Measurements from ENCODE around the gene DPYSL3.

DPYSL3 gene

GRCh38 chr5:147403651-147404640 is 105.9 kb downstream of the DPYSL3 start:
- peak; percentile 98 for DNase-seq (ENCODE audit: low read depth)

DNA sequence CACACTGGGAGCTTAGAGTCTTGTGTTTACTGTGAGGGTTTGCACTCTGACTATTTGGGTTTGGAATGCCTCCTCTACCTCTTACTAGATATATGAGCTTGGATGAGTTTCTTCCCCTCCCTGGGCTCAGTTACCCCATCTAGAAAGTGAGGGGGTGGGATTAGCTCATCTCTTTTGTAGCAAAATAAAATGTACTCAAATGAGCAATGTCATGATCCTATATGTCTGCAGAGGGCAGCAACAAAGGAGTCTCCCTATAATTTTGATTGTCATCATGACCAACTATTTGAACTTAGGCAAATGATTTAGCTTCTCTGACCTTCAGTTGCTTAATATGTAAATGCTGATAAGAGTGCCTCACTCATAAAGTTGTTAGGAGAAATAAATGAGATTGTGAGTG is 109.0 kb downstream of the DPYSL3 start:
- no peak for DNase-seq (ENCODE audit: low read depth)

GRCh38 chr5:147400126-147400809 is 109.6 kb downstream of the DPYSL3 start:
- DNase-seq (ENCODE audit: low read depth): no peak

- DNase-seq (ENCODE audit: low read depth): no peak
These were observed 111.0 kb downstream of the DPYSL3 start for GRCh38 chr5:147398860-147399259.

DNA sequence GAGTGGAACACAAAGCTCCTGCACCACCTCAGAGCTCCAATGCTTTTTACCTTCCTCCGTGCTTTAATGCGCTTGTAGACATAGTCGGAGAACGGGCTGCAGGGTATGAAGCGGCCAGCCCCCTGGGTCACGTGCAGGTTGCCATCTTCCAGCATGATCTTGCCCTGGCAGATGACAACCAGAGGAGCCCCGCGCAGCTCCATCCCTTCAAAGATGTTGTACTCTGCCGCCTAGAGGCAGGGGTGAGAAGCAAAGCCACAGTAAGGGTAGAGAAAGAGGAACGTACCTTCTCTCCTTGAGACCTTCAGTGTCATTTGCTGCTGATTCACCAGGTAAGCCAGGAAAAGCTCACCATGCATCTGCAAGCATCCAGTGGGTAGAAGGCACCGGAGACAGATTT is 112.3 kb downstream of the DPYSL3 start:
- DNase-seq (ENCODE audit: low read depth): no peak

DNA sequence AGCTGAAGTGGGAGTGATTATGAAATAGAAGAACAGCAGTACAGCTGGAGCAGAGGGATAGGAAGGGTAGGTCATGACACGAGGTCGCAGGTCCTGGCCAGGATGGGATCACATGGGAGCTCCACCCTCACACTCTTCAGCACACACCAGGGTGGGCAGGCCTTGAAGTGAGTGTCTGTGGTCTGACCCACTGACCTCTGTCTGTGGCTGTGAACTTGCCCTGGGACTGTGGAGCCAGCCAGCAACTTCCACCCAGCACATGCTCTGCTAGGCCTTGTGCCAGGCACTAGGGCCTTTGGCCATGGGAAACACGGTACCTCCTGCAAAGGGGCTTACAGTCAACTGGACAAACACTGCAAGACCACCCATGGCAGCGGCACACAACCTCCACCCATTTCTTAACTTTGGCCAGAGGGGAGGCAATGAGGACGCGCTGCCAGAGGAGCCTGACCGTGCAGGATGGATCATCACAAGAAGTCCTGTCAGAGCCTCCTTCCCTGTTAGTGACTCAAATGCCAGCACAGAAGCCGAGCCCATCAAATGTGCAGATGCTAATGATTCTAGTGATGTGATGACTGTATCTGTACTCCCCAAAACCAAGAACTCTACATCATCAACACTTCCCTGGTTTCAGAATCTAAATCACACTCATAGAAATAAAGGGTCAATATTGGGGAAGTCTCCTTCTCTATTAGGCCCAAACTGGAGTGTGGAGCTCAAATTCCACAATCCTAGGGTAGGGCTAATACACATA is 113.6 kb downstream of the DPYSL3 start:
- DNase-seq (ENCODE audit: low read depth): no peak

GRCh38 chr5:147393874-147394672 is 115.8 kb downstream of the DPYSL3 start:
- DNase-seq (ENCODE audit: low read depth): no peak

DNA sequence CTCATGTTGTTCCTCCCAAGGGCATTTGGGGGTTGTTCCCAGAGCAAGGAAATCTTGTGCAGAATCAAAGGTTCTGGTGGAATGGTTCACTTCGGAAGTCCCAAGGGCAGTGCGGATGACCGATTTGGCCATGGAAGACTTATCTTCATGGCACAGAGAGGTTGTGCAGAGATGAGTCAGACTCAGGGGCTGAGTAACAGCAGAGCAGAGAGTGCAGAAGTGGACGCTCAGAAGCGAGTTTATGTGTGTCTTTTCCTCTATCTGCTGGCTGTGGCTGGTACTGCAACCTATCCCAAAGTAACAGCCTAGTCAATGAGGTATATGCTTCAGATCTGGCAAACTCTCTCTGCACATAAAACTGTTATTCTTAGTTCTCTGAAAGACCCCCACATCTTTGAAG is 118.1 kb downstream of the DPYSL3 start:
- DNase-seq (ENCODE audit: low read depth): peak; percentile 88

- DNase-seq (ENCODE audit: low read depth): no peak
These were observed 119.1 kb downstream of the DPYSL3 start for GRCh38 chr5:147390654-147391225.

DNA sequence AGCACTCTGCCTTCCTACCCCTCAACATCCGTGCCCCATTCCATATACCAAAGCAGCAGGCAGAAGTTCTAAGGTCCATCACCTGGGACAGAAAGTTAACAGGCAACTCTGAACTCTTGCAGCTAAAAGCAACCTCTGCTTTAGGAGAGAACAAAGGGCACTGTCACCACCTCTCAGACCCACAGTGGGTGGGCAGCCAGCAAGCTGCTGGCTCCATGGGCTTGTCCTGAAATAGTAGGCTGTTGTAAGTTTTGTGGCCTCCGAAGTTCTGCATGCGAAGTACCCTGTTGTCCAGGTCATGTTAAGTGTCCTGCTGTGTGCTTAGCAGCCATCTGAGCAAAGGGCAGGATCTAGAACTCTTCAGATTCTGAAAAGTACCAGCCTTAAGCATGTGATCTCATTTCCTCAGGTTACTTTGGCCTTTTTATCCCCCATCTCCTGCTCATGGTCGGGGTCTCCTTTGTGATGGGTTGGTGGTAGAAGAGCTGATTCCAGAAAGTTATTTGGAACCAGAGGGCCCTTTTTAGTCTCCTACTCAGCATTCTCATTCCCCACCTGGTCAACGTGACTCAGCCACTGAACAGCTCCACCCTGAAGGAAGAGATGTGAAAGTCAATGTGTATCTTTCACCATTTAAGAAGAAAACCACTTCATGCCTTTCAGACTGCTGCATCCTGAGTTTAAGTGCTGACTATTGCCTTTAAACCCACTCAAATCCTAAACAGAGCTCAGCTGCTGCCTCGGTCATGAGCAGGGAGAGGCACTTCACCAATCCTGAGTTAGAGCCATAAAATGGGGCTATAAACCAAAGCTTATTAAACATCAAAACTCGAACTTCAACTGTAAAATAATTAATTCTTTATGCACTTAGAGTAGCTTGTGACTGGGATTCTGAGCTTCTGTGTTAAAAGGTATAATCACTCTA is 121.4 kb downstream of the DPYSL3 start:
- no peak for DNase-seq (ENCODE audit: low read depth)

- no peak for DNase-seq (ENCODE audit: low read depth)
These were observed 122.8 kb downstream of the DPYSL3 start for GRCh38 chr5:147387109-147387508.

DNA sequence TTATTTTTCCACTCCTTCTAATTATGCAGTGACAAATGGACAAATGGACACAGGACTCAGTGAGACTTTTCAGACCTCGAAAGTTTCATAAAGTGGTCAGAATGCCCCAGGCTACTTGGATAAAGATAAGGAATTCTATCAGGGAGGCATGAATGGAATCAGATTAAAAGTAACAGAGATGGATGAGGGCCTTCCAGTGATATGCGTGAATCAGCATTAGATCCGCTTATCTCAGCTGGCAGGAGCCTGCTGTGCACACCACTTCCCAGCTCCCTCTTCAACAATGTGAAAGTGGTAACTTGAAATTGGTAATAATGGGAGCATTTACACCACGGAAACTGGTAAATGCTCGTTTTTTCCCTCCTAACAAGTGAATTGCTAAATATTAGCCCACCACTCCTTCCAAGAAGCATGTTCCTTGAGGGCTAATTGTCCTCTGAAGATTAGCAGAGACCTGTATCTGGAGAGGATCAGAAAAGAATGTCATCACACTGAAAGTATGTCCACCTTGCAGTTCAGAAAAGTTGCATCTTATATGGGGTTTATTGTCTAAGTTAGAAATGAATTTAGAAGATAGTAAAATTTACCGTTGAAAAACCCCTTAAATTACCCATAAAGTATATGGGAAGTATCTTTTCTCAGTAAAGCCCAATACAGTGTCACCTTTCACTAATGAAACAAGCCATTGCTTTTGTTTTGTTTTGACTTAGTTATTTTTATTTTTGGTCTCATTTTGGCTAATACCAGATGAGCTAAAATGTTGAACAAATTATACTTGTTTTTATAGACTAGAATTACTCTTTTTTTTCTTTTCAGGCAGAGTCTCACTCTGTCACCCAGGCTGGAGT is 125.3 kb downstream of the DPYSL3 start:
- DNase-seq (ENCODE audit: low read depth): no peak

- no peak for DNase-seq (ENCODE audit: low read depth)
These were observed 127.1 kb downstream of the DPYSL3 start for GRCh38 chr5:147382776-147383175.

DNA sequence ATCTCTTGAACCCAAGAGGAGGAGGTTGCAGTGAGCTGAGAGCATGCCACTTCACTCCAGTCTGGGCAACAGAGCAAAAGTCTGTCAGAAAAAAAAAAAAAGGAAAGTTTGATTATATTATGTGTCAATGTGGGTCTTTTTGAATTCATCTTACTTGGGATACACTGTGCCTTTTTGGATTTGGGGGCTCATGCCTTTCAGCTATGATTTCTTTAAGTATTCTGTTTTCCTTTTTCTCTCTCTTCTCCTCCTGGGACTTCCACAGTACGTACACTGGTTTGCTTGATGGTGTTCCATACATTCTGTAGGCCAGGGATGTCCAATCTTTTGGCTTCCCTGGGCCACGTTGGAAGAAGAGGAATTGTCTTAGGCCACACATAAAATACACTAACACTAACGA is 128.3 kb downstream of the DPYSL3 start:
- DNase-seq (ENCODE audit: low read depth): no peak

DNA sequence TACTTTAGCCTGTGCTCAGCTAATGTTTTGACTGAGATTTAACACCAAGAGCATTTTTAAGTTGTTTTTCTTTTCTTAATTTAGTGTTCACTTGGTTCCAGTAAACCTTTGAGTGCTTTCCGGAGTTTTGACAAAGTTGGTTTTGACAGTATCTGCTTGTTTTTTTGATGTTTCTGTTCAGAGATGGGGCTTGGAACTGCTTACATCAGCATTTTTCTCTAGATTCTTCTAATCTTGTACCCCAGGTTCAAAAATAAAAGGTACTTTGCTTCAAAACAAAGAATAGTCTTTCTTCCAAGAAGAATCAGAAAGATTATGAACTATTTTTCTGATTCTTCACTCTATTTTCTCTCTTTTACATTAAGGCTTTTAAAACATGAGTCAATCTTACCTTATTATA is 132.2 kb downstream of the DPYSL3 start:
- no peak for DNase-seq (ENCODE audit: low read depth)

DNA sequence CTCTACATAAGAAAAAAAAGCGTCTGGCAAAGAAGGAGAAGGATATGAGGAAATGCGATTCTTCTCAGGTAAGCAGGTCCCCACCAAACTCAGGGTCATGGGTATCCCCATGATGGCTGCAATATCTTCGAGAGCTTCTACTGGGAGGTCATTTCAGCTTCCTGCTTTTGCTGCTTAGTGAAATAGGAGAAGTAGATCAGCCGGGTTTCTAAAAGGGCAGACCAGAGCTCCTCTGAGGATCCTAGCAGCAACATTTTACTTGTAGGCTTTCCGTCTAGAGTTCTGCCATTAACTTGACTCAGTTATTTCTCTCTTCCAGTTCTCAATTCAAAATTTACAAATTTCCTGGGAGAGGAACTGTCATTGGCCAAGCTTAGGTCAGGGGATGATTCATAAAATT is 134.7 kb downstream of the DPYSL3 start:
- no peak for DNase-seq (ENCODE audit: low read depth)

DNA sequence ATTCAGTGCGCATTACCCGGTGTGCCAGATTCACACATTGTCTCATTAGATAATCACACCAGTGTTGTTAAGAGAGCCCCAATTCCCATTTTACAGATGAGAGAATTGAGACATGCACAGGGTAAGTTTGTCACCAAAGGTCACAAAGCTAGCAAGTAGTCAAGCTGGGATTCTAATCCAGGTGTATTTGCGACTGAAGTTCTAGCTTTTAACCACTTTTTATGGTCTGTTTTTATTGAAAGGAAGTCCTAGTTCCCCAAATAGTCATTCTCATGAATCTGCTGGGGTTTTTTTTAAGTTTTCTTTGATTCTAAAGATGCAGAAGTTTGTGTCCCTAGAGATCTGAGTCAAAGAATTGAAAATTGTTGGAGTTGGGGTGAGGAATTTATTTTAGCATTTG is 136.5 kb downstream of the DPYSL3 start:
- no peak for DNase-seq (ENCODE audit: low read depth)

GRCh38 chr5:147372191-147372590 is 137.7 kb downstream of the DPYSL3 start:
- DNase-seq (ENCODE audit: low read depth): no peak

GRCh38 chr5:147371290-147371689 is 138.6 kb downstream of the DPYSL3 start:
- no peak for DNase-seq (ENCODE audit: low read depth)

All from stromal cell of bone marrow (primary cell).